Fibroblast of pulmonary artery (primary cell): ENCODE measurements around the gene SDK1.
A peak's percentile ranks its signal among the peaks of the same experiment; 100 is the strongest.

Experiments used
- DNase-seq: peaks from one replicate; pipeline ENCODE4 v3.0.0-alpha.2; 2010; ENCODE audit warnings: low read depth
- H3K4me3 ChIP-seq: replicated peaks from 2 replicates; pipeline ENCODE4 v1.5.1; 2011; ENCODE audit warnings: low read depth, mild to moderate bottlenecking, control low read depth, low read length, moderate library complexity
- CTCF ChIP-seq: IDR thresholded peaks from 2 replicates; pipeline ENCODE4 v1.5.1; 2011; ENCODE audit warnings: mild to moderate bottlenecking, control low read depth, low read length, inconsistent platforms; ENCODE audit errors: missing control alignments

SDK1 gene

GRCh38 chr7:3879355-3880075 is 578.5 kb downstream of the SDK1 start:
- no peak overlapping the region for H3K4me3 ChIP-seq
- no peak for TF ChIP-seq CTCF
- no peak for DNase-seq

GRCh38 chr7:3880228-3880987 is 579.4 kb downstream of the SDK1 start:
- DNase-seq: no peak
- H3K4me3 ChIP-seq: no peak overlapping the region
- TF ChIP-seq CTCF: no peak

- H3K4me3 ChIP-seq: no peak overlapping the region
- TF ChIP-seq CTCF: no peak
- no peak for DNase-seq
These were observed 581.7 kb downstream of the SDK1 start for GRCh38 chr7:3882782-3883181.

GRCh38 chr7:3884543-3884942 is 583.5 kb downstream of the SDK1 start:
- DNase-seq: no peak
- no peak overlapping the region for H3K4me3 ChIP-seq
- no peak for TF ChIP-seq CTCF

GRCh38 chr7:3887096-3887690 is 586.1 kb downstream of the SDK1 start:
- no peak overlapping the region for H3K4me3 ChIP-seq
- DNase-seq: no peak
- no peak for TF ChIP-seq CTCF

GRCh38 chr7:3888096-3888495 is 587.0 kb downstream of the SDK1 start:
- DNase-seq: peak; percentile 17
- TF ChIP-seq CTCF: no peak
- no peak overlapping the region for H3K4me3 ChIP-seq
